HG03354 (cell line): ENCODE measurements around the gene SEC14L2.
A peak's percentile ranks its signal among the peaks of the same experiment; 100 is the strongest.

ENCODE experiments used
- ATAC-seq: cut with Tn5 transposase; IDR thresholded peaks from one replicate; pipeline ENCODE4 v1.9.1; 2021; ENCODE audit warnings: mild to moderate bottlenecking; ENCODE audit not compliant: unreplicated experiment, poor library complexity, severe bottlenecking

Gene SEC14L2

DNA sequence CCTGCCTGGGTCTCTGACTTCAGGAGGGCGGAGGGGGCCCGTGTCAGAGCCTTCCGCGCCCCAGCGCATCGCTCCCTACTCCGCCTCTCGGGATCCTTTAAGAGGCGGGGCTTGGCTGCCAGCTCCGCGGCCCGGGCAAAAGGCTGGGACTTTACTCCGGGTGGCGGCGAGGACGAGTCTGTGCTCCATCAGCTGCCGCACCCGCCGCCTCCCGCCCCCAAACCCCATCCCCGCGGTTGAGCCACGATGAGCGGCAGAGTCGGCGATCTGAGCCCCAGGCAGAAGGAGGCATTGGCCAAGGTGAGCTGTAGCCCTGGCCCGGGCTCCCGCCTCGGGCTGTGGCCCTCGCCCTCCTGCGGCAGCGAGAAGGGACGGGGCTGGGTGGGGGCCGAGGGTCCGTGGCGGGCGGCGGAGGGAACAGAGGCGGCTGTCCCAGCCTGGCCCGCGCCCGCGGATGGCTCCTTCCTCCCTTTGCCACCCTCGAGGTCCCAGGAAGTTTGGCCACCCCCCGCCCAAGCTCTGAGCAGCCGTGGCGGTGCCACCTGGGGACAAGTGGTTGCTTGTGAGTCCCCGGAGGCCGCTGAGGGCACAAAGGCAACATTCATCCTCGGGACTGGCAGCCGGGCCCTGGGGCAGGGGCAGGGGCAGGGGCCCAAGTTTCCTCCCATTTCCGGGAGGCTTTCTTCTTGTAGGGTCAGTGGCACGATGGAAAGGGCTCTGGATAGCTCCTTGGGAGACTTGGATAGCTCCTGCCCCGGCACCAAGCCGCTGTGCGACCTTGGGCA, at the start of gene SEC14L2:
Gene SEC14L2, plus strand, starts transcription at position 148 of the 785 bp plus-strand sequence. Its CDS starts 99 bp downstream, at position 247.
- ATAC-seq = no peak

DNA sequence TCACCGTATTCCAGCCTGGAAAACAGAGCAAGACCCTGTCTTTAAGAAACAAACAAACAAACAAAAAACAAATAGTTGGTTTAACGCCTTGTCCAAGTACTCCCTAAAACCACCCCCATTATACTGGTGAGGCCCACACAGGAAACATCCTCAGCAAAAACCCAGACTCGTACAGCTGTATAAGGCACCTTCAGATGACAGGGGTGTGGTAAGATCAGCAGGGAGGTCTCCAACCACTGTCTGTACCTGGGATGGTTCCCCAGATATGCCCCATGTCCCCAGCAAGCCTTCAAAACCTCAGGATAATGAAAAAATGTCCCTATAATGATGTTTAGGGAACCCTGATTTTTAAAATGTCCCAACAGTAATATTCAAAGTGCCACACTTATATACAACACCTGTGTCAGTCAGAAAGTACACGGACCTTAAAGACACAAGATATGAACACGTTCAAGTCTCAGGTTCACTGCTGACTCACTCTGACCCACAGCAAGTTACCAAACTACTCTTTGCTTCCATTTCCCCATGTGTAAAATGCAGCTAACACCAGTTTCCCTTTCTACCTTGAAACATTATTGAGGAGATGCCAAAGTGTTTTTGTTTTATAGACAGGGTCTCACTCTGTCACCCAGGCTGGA, 49.4 kb upstream of the SEC14L2 start:
- ATAC-seq = no peak

DNA sequence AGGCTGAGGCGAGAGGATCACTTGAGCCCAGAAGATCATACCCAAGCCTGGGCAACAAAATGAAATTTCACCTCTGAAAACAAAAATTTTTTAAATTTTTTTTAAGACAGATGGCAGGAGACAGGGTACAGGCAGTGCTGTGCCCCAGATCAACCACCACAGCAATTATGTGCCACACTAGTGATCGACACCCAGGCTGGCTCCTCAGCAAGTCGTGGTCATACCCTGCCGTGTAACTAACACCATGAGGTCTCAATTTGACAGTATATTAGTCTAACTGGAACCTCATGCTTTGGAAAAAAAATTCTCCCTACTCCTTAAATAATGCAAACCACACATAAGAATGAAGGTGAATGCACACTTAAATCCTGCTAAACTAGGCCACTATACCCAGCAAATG, 48.4 kb upstream of the SEC14L2 start:
- no peak for ATAC-seq

DNA sequence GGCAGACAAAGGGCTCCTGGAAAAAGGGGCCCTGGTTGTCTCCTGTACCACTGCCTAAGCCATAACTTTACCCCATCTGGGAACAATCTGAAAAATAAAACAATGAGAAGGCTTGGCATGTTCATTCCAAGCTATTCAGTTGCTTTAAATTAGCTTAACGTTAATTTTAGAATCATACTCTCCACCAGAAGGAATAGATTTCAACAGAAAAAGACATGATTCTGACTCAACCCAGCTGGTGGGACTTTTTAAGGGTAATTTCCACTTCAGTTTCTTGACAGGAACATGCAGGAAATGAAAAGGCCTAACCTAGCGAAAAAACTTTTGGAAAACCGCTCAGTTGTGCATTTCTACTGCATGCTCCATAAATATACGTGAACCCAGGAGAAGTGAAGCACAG, 48.0 kb upstream of the SEC14L2 start:
- no peak for ATAC-seq

DNA sequence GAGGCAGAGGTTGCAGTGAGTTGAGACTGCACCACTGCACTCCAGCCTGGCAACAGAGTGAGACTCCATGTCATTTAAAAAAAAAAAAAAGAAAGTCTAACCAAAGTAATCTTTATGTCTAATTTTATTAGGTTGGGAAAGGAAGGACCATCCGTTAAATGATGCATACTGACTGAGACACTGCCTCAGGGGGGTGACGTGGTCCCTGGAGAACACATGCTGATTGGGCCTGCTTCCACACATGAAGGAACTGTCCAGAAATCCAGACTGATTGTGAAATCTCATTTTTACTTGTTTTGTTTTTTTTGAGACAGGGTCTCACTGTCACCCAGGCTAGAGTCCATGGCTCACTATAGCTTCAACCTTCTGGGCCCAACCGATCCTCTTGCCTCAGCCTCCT, 45.6 kb upstream of the SEC14L2 start:
- no peak for ATAC-seq

DNA sequence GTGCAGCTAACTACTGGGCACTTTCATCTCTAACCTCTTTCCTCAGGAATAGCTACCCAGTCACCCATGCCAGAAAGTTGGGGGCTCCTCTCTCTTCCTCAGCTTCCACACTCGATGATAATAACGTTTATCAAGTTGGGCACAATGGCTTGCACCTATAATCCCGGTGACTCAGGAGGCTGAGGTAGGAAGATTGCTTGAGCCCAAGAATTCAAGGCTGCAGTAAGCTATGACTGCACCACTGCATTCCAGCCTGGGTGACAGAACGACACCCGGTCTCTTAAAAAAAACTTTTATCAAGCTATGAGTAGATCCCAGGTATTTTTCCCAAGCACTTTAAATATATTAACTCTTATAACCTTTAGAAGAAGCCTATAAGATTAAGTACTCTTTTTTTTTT, 42.2 kb upstream of the SEC14L2 start:
- ATAC-seq = no peak

DNA sequence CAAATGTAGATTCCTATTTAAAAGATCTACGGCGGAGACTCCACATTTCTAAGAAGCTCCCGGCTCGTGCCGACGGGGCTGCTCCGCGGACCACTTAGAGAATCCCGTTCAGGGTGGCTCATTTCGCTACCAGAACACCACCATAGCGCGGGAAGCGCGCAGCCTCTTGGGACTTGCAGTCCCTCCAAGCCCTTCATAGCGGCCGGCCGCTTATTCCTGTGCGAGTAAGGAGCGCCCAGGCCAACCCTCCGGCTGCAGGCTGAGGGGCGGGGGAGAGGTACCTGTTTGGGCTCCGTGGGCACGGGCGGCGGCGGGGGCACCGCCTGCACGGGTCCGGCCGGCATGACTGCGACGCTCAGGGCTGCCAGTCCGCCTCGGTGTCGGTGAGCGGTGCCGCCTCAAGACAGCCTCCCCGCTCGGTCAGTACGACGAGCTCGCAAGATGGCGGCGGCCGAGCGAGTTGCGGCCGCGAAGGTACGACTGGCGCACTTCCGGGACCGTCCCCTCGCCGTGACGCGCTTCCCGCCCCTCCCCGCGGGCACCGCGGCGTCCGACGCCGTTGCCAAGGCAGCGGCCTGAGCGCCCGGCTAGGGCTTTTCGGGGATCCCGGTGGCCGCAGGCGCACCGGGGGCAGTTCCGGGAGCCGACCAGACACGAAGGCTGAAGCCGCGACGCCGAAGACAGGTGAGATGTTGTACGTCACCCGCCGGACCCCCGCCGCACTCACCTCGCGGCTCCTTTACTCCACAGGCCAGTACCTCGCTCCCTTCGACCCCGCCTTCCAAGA, 40.2 kb upstream of the SEC14L2 start, which contains the start of the genes CCDC157 and SF3A1:
Gene CCDC157, plus strand, starts transcription at position 559 of the 787 bp plus-strand sequence. CDS start 8,994 bp downstream, outside the sequence.
Gene SF3A1, minus strand, starts transcription at position 446 of the 787 bp plus-strand sequence. Its CDS starts 102 bp downstream, at position 344.
- peak; percentile 87 for ATAC-seq

DNA sequence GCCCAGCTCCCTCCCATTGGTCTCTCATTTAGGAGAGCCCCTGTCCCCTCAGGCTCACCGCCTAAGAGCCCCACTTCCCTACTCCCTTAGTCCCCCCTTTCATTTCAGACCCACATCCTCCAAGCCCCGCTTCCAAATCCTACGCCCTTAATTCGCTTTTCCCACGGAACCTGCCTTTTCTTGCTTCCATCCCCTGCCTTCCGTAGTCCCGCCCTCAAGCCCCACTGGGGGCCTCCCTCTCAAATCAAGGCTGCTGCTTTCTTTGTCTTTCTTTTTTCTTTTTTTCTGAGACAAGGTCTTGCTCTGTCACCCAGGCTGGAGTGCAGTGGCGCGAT, 39.6 kb upstream of the SEC14L2 start:
- ATAC-seq = no peak

DNA sequence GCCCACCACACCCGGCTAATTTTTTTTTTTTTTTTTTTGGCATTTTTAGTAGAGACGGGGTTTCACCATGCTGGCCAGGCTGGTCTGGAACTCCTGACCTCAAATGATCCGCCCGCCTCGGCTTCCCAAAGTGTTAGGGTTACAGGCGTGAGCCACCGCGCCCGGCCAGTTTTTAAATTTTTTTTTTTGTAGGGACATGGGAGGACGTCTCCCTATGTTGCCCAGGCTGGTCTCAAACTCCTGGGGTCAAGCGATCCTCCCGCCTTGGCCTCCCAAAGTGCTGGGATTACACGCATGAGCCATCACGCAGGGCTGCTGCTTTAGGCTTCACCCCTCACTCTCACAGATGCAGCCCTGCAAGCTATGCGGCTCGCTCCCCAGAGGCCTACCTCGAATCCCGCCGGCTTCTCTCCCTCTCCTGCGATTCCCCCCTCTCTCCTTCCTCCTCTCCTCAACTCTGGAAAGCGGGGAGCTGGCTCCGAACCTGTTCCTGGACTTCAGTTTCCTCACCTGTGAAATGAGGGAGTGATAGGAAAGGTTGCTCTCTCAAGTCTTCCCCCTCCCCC, 39.1 kb upstream of the SEC14L2 start:
- no peak for ATAC-seq

DNA sequence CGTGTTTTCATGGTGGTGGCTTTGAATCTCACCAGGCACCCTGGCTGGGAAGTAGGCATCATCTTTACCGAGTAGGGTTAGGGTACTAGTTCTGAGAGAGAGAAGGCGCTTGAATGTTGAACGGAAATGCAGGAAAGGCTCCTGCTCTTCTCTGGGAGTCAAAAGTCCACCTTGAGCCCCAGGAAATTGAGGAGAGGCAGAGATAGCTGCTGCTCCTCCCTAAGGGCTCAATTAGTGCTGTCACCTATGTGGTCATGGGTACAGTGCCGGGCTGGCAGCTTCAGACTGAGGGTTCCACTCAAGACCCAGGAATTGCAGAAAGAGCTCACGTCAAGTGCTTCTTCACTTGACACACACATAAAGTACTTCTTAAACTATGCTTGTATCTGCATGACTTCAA, 38.3 kb upstream of the SEC14L2 start:
- no peak for ATAC-seq

DNA sequence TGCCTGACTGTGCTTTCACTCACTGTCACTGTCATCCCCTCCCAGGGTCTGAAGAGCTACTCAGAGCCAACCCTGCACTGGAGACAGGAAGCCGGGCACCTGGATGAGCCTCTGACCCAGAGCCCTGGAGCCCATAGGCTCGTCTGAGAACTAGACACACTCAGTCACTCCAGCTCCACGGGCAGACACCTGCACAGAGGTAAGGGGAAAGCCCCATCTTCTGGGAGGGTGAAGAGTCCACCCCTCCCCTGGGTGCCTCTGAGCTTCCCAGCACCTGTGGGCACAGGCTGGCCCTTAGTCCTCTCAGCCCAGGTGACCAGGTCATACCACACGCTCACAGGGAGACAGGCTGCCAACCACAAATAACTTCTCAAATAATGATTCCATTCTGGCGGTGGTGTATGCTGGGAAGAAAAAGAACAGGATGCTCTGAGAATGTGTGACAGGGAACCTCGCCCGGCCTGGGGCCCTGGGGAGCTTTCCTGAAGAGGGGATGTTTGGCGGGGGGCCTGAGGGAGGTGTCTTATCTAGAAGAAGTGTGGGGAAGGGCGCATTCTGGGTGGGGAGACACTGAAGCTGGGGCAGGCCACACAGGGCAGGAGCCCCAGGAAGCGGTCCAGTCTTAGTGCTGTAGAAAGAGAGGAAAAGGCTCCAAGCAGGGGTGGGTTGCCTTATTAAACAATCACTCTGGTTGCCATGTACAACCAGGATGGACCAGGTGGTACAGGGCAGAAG, 34.7 kb upstream of the SEC14L2 start:
- no peak for ATAC-seq

DNA sequence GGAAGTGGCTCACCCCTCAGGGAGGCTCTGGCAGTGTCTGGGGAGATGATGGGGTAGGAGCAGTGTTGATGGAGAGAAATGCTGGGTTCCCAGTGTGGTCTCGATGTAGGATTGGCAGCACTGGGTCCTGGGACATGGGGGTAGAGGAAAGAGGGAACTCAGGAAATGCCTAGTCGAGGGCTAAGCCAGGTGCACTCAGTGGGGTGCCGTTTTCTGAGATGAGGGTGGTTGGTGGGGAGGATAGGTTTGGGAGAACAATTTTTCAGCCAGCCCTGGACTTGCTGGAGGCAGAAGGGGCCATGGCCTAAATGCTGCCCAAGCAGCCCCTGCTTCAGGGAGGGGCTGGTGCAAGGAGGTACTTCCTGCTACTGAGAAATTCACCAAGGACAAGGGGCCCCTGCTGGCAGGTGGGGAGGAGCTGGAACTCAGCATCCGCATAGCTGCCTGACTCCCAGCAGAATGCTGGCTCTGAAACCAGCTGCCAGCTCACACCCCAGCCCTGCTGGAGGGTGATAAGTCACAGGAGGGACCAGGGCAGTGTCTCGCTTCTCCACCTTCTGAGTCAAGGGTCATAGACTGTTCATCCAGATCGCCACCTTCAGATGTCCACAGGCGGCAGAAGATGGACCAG, 34.1 kb upstream of the SEC14L2 start:
- no peak for ATAC-seq

DNA sequence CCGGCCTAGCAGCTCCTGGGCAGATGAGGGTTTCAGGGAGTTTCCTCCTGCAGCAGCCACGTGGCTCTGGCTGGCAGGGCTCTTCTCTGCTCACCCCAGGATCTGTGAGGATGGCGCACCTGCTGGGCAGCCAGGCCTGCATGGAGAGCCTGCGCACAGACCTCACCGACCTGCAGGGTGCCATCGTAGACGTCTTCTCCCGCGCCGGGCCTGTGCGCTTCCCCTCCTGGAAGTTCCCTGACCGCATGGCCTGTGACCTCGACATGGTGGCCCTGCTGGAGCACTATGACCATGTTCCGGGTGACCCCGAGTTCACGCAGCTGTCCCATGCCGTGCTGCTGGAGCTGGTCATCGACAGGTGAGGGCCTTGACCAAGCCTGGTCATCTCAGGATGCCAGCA, 30.9 kb upstream of the SEC14L2 start:
- ATAC-seq = no peak

DNA sequence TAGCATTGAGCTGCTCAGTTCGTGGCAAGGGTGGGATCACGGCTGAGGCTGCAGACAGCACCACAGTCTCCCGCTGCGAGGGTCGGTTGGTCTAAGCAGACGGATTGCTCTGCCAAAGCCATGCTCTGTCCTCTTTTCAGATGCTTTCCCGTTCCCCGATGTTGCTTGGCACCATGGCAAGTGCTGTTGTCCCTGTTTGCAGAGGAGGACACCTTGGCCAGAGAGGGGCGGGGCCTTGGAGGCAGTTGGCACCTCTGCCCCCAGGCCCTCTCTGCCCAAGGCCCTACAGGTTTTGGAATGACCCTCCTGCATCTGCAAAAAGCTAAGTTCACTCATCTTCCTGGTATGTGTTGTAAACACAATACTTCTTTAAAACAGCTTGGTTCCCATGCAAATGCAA, 28.4 kb upstream of the SEC14L2 start:
- ATAC-seq = no peak

DNA sequence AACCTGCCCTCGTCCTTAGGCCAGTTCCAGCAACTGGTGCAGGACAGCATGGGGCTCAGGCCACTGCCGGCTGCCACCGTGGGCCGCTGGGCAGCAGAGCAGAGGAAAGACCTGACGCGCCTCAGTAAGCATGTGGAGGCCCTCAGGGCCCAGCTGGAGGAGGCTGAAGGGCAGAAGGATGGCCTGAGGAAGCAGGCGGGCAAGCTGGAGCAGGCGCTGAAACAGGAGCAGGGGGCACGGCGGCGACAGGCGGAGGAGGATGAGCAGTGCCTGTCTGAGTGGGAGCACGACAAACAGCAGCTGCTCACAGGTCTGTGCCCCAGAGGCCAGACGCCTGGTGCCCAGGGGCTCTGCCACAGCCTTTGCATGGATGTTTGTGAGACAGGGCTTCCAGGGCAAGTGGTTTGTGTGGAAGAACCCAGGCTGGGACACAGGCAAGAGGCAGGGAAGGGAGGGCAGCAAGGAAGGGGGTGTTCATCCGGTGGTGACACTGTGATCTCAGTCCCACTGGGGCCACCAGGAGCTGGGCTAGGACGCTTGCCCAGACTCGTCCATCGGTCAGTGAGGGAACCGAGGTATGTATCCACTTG, 26.1 kb upstream of the SEC14L2 start:
- no peak for ATAC-seq

DNA sequence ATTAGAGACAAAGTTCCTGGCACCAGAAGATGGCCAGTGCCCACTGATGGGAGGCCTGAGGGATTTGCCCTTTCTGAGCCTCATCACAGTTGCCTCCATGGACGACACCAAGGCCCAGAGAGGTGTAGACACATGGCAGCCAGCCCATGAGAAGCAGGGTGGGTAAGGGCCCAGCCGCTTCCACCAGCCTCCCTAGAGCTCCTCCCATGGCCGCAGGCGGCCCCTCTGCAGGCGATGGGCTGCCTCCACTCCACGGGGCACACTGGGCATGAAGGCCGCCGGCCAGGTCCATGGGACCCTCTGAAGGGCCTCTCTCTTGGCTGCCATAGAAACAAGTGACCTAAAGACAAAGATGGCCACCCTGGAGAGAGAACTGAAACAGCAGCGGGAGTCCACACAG, 25.5 kb upstream of the SEC14L2 start:
- no peak for ATAC-seq

DNA sequence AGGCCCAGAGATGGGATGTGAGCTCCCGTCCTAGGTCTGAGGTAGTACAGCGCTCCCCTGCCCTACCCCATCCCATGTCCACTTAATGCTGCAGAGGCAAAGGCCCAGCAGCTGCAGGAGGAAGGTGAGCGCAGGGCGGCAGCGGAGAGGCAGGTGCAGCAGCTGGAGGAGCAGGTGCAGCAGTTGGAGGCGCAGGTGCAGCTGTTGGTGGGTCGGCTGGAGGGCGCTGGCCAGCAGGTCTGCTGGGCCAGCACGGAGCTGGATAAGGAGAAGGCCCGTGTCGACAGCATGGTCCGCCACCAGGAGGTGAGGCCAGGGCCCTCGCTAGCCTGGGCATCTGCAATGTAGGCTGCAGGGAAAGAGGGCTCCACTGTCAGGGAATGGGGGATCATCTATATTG, 24.8 kb upstream of the SEC14L2 start:
- no peak for ATAC-seq

DNA sequence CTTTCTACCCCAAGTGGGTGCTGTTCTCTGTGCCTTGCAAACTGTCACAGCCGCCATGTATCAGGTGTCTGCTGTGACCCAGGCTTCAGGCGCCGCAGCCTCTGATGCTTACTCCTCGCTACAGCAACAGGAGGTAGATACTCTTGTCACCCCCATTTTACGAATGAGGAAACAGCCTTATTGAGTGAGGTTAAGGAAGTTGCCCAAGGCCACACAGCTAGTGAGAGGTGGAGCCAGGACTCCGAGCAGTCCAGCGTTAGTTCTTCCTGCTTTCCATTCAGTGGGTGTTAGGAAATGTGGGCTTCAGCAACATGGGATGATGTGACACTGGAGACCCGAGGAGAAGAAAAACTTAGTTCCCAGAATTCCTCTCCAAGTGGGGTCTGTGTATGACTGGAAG, 23.9 kb upstream of the SEC14L2 start:
- ATAC-seq = no peak
